CD4-positive, alpha-beta T cell treated with Interleukin-4 for 4 hours (primary cell): ENCODE measurements around the gene TSC22D1.

Experiments used
- DNase-seq: peaks from one replicate; pipeline ENCODE4 v3.0.0-alpha.2; 2020

The TSC22D1 gene

GRCh38 chr13:44400736-44401135 is 175.4 kb downstream of the TSC22D1 start:
- no peak for DNase-seq

GRCh38 chr13:44399074-44399473 is 177.1 kb downstream of the TSC22D1 start:
- no peak for DNase-seq

GRCh38 chr13:44398606-44399005 is 177.5 kb downstream of the TSC22D1 start:
- no peak for DNase-seq

GRCh38 chr13:44397766-44398223 is 178.3 kb downstream of the TSC22D1 start:
- DNase-seq, result no peak

GRCh38 chr13:44396701-44397580 is 179.2 kb downstream of the TSC22D1 start:
- DNase-seq, result no peak

- no peak for DNase-seq
Observed at GRCh38 chr13:44395976-44396694, 180.0 kb downstream of the TSC22D1 start.

GRCh38 chr13:44394658-44395057 is 181.5 kb downstream of the TSC22D1 start:
- no peak for DNase-seq

GRCh38 chr13:44393391-44393790 is 182.7 kb downstream of the TSC22D1 start:
- DNase-seq, result no peak

- DNase-seq, result no peak
Observed at GRCh38 chr13:44389876-44390275, 186.3 kb downstream of the TSC22D1 start.

GRCh38 chr13:44389060-44389666 is 187.0 kb downstream of the TSC22D1 start:
- no peak for DNase-seq

- DNase-seq, result no peak
Observed at GRCh38 chr13:44388427-44389059, 187.6 kb downstream of the TSC22D1 start.

GRCh38 chr13:44386913-44387556 is 189.1 kb downstream of the TSC22D1 start:
- DNase-seq, result no peak

GRCh38 chr13:44385847-44386246 is 190.3 kb downstream of the TSC22D1 start:
- no peak for DNase-seq

GRCh38 chr13:44385401-44385800 is 190.7 kb downstream of the TSC22D1 start:
- DNase-seq, result no peak

- no peak for DNase-seq
Observed at GRCh38 chr13:44384778-44385177, 191.4 kb downstream of the TSC22D1 start.

- DNase-seq, result no peak
Observed at GRCh38 chr13:44383945-44384344, 192.2 kb downstream of the TSC22D1 start.

GRCh38 chr13:44382635-44383145 is 193.4 kb downstream of the TSC22D1 start:
- DNase-seq, result no peak
